PC-3 (cell line): ENCODE results near the gene ZDHHC22. TPM values are rescaled to one million over a fixed set of nuclear protein-coding genes. Genes with fewer than 3 reads are reported as not detected.

ENCODE experiments used
- ATAC-seq: fragments of 200-7000 bp; cut with Tn5 transposase; 2 replicates; pipeline ENCODE4 v1.9.1; 2020; ENCODE audit warnings: mild to moderate bottlenecking, moderate library complexity
- BruUV-seq: library from RNA; stranded (reverse); fragments of 400-500 nt; replicated peaks from 2 replicates; lab custom pipeline; 2021; lab: Mats Ljungman, UMichigan
- CTCF ChIA-PET: fragments of 300-600 bp; sonication (Branson Sonifier 250); formaldehyde crosslinking; loops from one replicate; lab custom pipeline; 2022; ENCODE audit warnings: antibody characterized with exemption; lab: Charles Lee
- POLR2A ChIA-PET: fragments of 300-600 bp; sonication (Branson Sonifier 250); formaldehyde crosslinking; loops from one replicate; lab custom pipeline; 2022; ENCODE audit warnings: antibody characterized with exemption; ENCODE audit not compliant: unreplicated experiment; lab: Charles Lee
- DNase-seq: peaks from one replicate; pipeline ENCODE4 v3.0.0-alpha.2; 2015
- H2AFZ ChIP-seq: fragments of 300-600 bp; sonication (generic); 2 replicates; pipeline ENCODE4 v1.6.0; 2016; ENCODE audit warnings: antibody characterized with exemption, low read length
- H3F3A ChIP-seq: fragments of 300-600 bp; sonication (generic); one replicate; pipeline ENCODE4 v1.6.0; 2017; ENCODE audit warnings: antibody characterized with exemption, low read length, control low read depth, mild to moderate bottlenecking; ENCODE audit not compliant: unreplicated experiment
- H3K27ac ChIP-seq: fragments of 300-600 bp; sonication (generic); 2 replicates; pipeline ENCODE4 v1.5.1; 2016; ENCODE audit warnings: mild to moderate bottlenecking, low read length
- H3K27me3 ChIP-seq: fragments of 300-600 bp; sonication (generic); 2 replicates; pipeline ENCODE4 v1.6.1; 2016; ENCODE audit warnings: low read length, mixed read lengths
- H3K36me3 ChIP-seq: fragments of 300-600 bp; sonication (generic); 2 replicates; pipeline ENCODE4 v1.6.1; 2016; ENCODE audit warnings: low read depth, mixed run types, low read length, mixed read lengths
- H3K4me1 ChIP-seq: fragments of 300-600 bp; sonication (generic); 2 replicates; pipeline ENCODE4 v1.5.1; 2016; ENCODE audit warnings: low read length; ENCODE audit not compliant: insufficient read depth
- H3K4me2 ChIP-seq: fragments of 300-600 bp; sonication (generic); 2 replicates; pipeline ENCODE4 v1.6.0; 2016; ENCODE audit warnings: low read length
- H3K4me3 ChIP-seq: fragments of 300-600 bp; sonication (generic); 2 replicates; pipeline ENCODE4 v1.5.1; 2016; ENCODE audit warnings: mild to moderate bottlenecking, low read length, mixed read lengths
- H3K79me2 ChIP-seq: fragments of 300-600 bp; sonication (generic); 2 replicates; pipeline ENCODE4 v1.6.1; 2017; ENCODE audit warnings: low read length, mixed read lengths
- H3K9ac ChIP-seq: fragments of 300-600 bp; sonication (generic); 2 replicates; pipeline ENCODE4 v1.6.0; 2016; ENCODE audit warnings: mild to moderate bottlenecking, low read length
- H3K9me2 ChIP-seq: fragments of 300-600 bp; sonication (generic); replicated peaks from 2 replicates; pipeline ENCODE4 v1.6.1; 2016; ENCODE audit warnings: mixed run types, low read length, mixed read lengths
- H3K9me3 ChIP-seq: fragments of 300-600 bp; sonication (generic); 2 replicates; pipeline ENCODE4 v1.6.1; 2016; ENCODE audit warnings: low read length, mixed read lengths
- H4K20me1 ChIP-seq: fragments of 300-600 bp; sonication (generic); 2 replicates; pipeline ENCODE4 v1.6.1; 2016; ENCODE audit warnings: low read length, mixed read lengths
- EZH2 ChIP-seq: fragments of 300-600 bp; sonication (generic); IDR thresholded peaks from one replicate; pipeline ENCODE4 v1.6.1; 2017; ENCODE audit warnings: antibody characterized with exemption, mild to moderate bottlenecking, low read length; ENCODE audit not compliant: unreplicated experiment
- EZH2phosphoT487 ChIP-seq: fragments of 300-600 bp; sonication (generic); IDR thresholded peaks from 2 replicates; pipeline ENCODE4 v1.6.1; 2018; ENCODE audit warnings: mild to moderate bottlenecking, antibody characterized with exemption, low read length, borderline replicate concordance
- intact Hi-C: fragments of 100-400 bp; cut with micrococcal nuclease; formaldehyde crosslinking; loops from 2 replicates; pipeline ENCODE4 v1.9.0; 2023
- total RNA-seq: library from RNA; depleted of rRNA; stranded (reverse); fragments of >200 nt; gene quantifications from 2 replicates; pipeline ENCODE4 v1.2.3, GENCODE V29; 2014
- TF ChIP-seq, protein P1 (sequence below): fragments of 300-600 bp; sonication (generic); conservative IDR thresholded peaks from 2 replicates; pipeline ENCODE4 v1.5.1; 2017; ENCODE audit warnings: antibody characterized with exemption, low read depth, mild to moderate bottlenecking, low read length

ZDHHC22 gene
- total RNA-seq, 1 experiment from 2014 or later = 0.15 TPM

- Histone ChIP-seq H3K27ac (no peak overlapping the region), H2AFZ (no peak overlapping the region), H3K27me3 (no peaks in the 10 kb centered on the region), H3K4me2 (0 out of 2 replicates have a peak overlapping the region, but pooled peaks have one; percentile 0), H3K9me3 (no peaks in the 10 kb centered on the region), H3K4me3 (no peak overlapping the region), H3K4me1 (peaks cover 27% of the 10 kb centered on the region), H3K36me3 (peaks cover 5% of the 10 kb centered on the region; the same call in 1 of the 2 replicates), H3K9me2 (no peaks in the 10 kb centered on the region), H4K20me1 (no peaks in the 10 kb centered on the region), H3K9ac (no peak overlapping the region), H3K79me2 (peaks cover 79% of the 10 kb centered on the region), H3F3A (no peaks in the 10 kb centered on the region)
- ChIA-PET CTCF (no interaction called here), POLR2A (no interaction called here)
- intact Hi-C loops = no loop called here
- no peak for ATAC-seq
- no peak for DNase-seq
- no peak for TF ChIP-seq EZH2
- TF ChIP-seq EZH2phosphoT487 = no peak
- BruUV-seq = TSS peak; percentile 4
Measured at GRCh38 chr14:77100961-77101360, 40.6 kb downstream of the ZDHHC22 start.

GRCh38 chr14:77099425-77100167 is 42.0 kb downstream of the ZDHHC22 start:
- H4K20me1 ChIP-seq = no peaks in the 10 kb centered on the region
- no peak overlapping the region for H2AFZ ChIP-seq
- peaks cover 79% of the 10 kb centered on the region for H3K79me2 ChIP-seq
- H3K36me3 ChIP-seq = no peaks in the 10 kb centered on the region
- ATAC-seq (no peak), DNase-seq (peak; percentile 75)
- H3K27me3 ChIP-seq = no peaks in the 10 kb centered on the region
- H3K27ac ChIP-seq = no peak overlapping the region
- TSS peak; percentile 27 for BruUV-seq
- H3K4me1 ChIP-seq = peaks cover 27% of the 10 kb centered on the region
- H3K9ac ChIP-seq = no peak overlapping the region
- no peaks in the 10 kb centered on the region for H3F3A ChIP-seq
- H3K4me3 ChIP-seq = peak overlapping the region; percentile 88
- intact Hi-C loops = loop anchor here (2.0 kb wide), 3 partner anchors 23 to 221 kb away; partner anchors contain the start of genes GSTZ1 and POMT2
- POLR2A ChIA-PET = no interaction called here
- peak overlapping the region; percentile 94 for H3K4me2 ChIP-seq
- no peaks in the 10 kb centered on the region for H3K9me3 ChIP-seq
- CTCF ChIA-PET = no interaction called here
- no peaks in the 10 kb centered on the region for H3K9me2 ChIP-seq
- TF ChIP-seq EZH2phosphoT487 (no peak), EZH2 (no peak)
- TF ChIP-seq, protein P1, sequence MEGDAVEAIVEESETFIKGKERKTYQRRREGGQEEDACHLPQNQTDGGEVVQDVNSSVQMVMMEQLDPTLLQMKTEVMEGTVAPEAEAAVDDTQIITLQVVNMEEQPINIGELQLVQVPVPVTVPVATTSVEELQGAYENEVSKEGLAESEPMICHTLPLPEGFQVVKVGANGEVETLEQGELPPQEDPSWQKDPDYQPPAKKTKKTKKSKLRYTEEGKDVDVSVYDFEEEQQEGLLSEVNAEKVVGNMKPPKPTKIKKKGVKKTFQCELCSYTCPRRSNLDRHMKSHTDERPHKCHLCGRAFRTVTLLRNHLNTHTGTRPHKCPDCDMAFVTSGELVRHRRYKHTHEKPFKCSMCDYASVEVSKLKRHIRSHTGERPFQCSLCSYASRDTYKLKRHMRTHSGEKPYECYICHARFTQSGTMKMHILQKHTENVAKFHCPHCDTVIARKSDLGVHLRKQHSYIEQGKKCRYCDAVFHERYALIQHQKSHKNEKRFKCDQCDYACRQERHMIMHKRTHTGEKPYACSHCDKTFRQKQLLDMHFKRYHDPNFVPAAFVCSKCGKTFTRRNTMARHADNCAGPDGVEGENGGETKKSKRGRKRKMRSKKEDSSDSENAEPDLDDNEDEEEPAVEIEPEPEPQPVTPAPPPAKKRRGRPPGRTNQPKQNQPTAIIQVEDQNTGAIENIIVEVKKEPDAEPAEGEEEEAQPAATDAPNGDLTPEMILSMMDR = no peak

GRCh38 chr14:77098529-77099353 is 42.9 kb downstream of the ZDHHC22 start:
- CTCF ChIA-PET = no interaction called here
- Histone ChIP-seq H3K36me3 (no peaks in the 10 kb centered on the region), H3K9ac (peak overlapping the region; percentile 86), H3K79me2 (peaks cover 70% of the 10 kb centered on the region), H4K20me1 (no peaks in the 10 kb centered on the region), H3K27me3 (no peaks in the 10 kb centered on the region), H3K4me1 (peaks cover 27% of the 10 kb centered on the region), H2AFZ (peak overlapping the region; percentile 98), H3K27ac (peak overlapping the region; percentile 57), H3K4me2 (peak overlapping the region; percentile 94), H3K9me2 (no peaks in the 10 kb centered on the region), H3F3A (no peaks in the 10 kb centered on the region), H3K9me3 (no peaks in the 10 kb centered on the region), H3K4me3 (peak overlapping the region; percentile 88)
- POLR2A ChIA-PET = interaction anchor here (0.6 to 0.7 kb wide), 2 partner anchors 28 to 70 kb away, joined by 3 to 21 read pairs; no protein-coding TSS in a partner anchor
- ATAC-seq (peak; percentile 13), DNase-seq (peak; percentile 46)
- BruUV-seq = no TSS peak
- intact Hi-C loops = loop anchor here (2.0 kb wide), 3 partner anchors 24 to 222 kb away; partner anchors contain the start of genes GSTZ1 and POMT2
- TF ChIP-seq EZH2phosphoT487 (no peak), EZH2 (no peak)
- TF ChIP-seq, protein P1 = no peak
